PFSK-1 (cell line): ENCODE data around the gene SPARC. TPM values are rescaled to one million over a fixed set of nuclear protein-coding genes. Genes with fewer than 3 reads are reported as not detected.
A peak's percentile ranks its signal among the peaks of the same experiment; 100 is the strongest.

Experiments used
- FOXP2 ChIP-seq: optimal IDR thresholded peaks from 2 replicates; pipeline ENCODE3; 2011; ENCODE audit warnings: borderline replicate concordance, control low read depth, inconsistent platforms; ENCODE audit not compliant: insufficient read depth; ENCODE audit errors: extremely low read length, extremely low read depth
- POLR2AphosphoS5 ChIP-seq: IDR thresholded peaks from 2 replicates; pipeline ENCODE4 v1.6.1; 2012; ENCODE audit warnings: low read depth, mild to moderate bottlenecking, control low read depth, low read length, moderate library complexity
- SIN3A ChIP-seq: IDR thresholded peaks from 2 replicates; pipeline ENCODE4 v1.6.1; 2012; ENCODE audit warnings: mild to moderate bottlenecking, low read length, moderate library complexity, borderline replicate concordance; ENCODE audit not compliant: insufficient read depth
- TAF1 ChIP-seq: IDR thresholded peaks from 2 replicates; pipeline ENCODE4 v1.6.1; 2012; ENCODE audit warnings: low read length, control low read depth, borderline replicate concordance; ENCODE audit not compliant: insufficient read depth
- polyA plus RNA-seq: library from polyadenylated mRNA; unstranded; fragments of >200 nt; gene quantifications from one replicate; pipeline ENCODE4 v1.2.1, GENCODE V29; 2012; ENCODE audit warnings: low read depth, missing spikeins; ENCODE audit not compliant: insufficient read length
- TF ChIP-seq, protein P1 (sequence below), 2 experiments: IDR thresholded peaks; 2 replicates each; pipeline versions ENCODE4 v1.6.1 to v1.8.0; 2011 to 2012; ENCODE audit warnings: low read depth in 2 of 2, low read length in 2 of 2, control low read depth in 1 of 2, inconsistent platforms in 1 of 2, mild to moderate bottlenecking in 1 of 2, moderate library complexity in 1 of 2; ENCODE audit not compliant: insufficient read depth in 1 of 2

SPARC gene
- polyA plus RNA-seq: 525 TPM

DNA sequence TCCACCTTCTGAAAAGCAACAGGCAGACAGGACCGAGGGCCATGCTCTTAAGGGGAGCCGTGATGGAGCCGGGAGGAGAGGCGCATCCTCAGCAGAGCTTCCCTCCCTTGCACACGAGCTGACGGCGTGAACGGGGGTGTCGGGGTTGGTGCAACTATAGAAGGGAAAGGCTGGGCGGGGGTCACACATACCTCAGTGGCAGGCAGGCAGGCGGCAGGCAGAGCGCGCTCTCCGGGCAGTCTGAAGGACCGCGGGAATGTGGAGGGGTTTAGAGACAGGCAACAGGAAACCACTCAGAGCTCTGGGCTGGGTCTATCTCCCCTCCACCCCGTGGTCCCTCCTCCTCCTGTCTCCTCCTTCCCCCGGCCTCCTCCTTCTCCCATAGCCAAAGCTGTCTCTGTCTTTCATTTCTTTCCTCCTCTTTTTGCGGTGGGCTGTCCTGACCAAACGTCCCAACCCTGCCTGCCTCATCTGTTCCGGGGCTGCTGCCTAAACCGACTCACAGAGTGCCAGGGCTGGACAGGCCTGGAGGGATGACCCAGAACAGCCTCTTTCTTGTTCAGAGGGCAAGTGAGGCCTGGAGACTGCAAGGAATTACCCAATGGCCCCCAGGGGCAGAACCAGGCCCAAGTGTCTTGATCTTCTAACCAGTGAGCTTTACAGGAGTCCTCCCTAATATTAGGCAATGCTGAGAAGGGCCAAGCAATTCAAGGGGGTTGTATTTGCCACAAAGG, at the start of gene SPARC:
TSS of gene SPARC (minus strand) at position 242 of the 734 bp plus-strand sequence. CDS start 10,727 bp downstream, outside the sequence.
- TF ChIP-seq SIN3A (no peak), TAF1 (peak; percentile 85), FOXP2 (no peak), POLR2AphosphoS5 (peak; percentile 98)
- TF ChIP-seq, protein P1, sequence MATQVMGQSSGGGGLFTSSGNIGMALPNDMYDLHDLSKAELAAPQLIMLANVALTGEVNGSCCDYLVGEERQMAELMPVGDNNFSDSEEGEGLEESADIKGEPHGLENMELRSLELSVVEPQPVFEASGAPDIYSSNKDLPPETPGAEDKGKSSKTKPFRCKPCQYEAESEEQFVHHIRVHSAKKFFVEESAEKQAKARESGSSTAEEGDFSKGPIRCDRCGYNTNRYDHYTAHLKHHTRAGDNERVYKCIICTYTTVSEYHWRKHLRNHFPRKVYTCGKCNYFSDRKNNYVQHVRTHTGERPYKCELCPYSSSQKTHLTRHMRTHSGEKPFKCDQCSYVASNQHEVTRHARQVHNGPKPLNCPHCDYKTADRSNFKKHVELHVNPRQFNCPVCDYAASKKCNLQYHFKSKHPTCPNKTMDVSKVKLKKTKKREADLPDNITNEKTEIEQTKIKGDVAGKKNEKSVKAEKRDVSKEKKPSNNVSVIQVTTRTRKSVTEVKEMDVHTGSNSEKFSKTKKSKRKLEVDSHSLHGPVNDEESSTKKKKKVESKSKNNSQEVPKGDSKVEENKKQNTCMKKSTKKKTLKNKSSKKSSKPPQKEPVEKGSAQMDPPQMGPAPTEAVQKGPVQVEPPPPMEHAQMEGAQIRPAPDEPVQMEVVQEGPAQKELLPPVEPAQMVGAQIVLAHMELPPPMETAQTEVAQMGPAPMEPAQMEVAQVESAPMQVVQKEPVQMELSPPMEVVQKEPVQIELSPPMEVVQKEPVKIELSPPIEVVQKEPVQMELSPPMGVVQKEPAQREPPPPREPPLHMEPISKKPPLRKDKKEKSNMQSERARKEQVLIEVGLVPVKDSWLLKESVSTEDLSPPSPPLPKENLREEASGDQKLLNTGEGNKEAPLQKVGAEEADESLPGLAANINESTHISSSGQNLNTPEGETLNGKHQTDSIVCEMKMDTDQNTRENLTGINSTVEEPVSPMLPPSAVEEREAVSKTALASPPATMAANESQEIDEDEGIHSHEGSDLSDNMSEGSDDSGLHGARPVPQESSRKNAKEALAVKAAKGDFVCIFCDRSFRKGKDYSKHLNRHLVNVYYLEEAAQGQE (IDR thresholded peaks at IDR 0.05; ENCODE audit: insufficient read depth in 1 of 2, low read depth in 2 of 2, low read length in 2 of 2): 0 out of 4 replicates have a peak, but pooled peaks of 1 of the 2 experiments have one; percentile 33

GRCh38 chr5:151735646-151736045, 48.9 kb upstream of the SPARC start:
- TF ChIP-seq TAF1 (no peak), FOXP2 (no peak), POLR2AphosphoS5 (no peak), SIN3A (no peak)
- TF ChIP-seq, protein P1 (IDR thresholded peaks at IDR 0.05; ENCODE audit: insufficient read depth in 1 of 2, low read depth in 2 of 2, low read length in 2 of 2): no peak

GRCh38 chr5:151734064-151734408, 47.3 kb upstream of the SPARC start:
- TF ChIP-seq SIN3A (no peak), POLR2AphosphoS5 (no peak), FOXP2 (no peak), TAF1 (no peak)
- TF ChIP-seq, protein P1 (IDR thresholded peaks at IDR 0.05; ENCODE audit: insufficient read depth in 1 of 2, low read depth in 2 of 2, low read length in 2 of 2): no peak

GRCh38 chr5:151733358-151734063, 46.8 kb upstream of the SPARC start:
- TF ChIP-seq TAF1 (no peak), FOXP2 (no peak), POLR2AphosphoS5 (no peak), SIN3A (no peak)
- TF ChIP-seq, protein P1 (IDR thresholded peaks at IDR 0.05; ENCODE audit: insufficient read depth in 1 of 2, low read depth in 2 of 2, low read length in 2 of 2): no peak
